Measurements from ENCODE around the gene PTGS1. TPM values are rescaled to one million over a fixed set of nuclear protein-coding genes. Genes with fewer than 3 reads are reported as not detected.

Gene PTGS1
- total and polyA plus RNA-seq, 9 of the 15 experiments (the other 6 are each of a cell fraction or from before 2014, with no cell fraction given), result 3.4 to 12.9 (median 5.3) TPM

- FAIRE-seq (no peak), ATAC-seq (no peak), DNase-seq (ENCODE audit: extremely low read depth in 1 of 4, low spot score in 3 of 4) (no peak)
- POLR2A ChIA-PET, result no interaction called here
- CTCF ChIA-PET (ENCODE audit: low intra/inter-chr PET ratio), result no interaction called here
- Histone ChIP-seq H3K27ac (ENCODE audit: extremely low read depth, low read depth, low read length) (no peak overlapping the region), H3K79me2 (ENCODE audit: control insufficient read depth, insufficient read depth, low read length) (no peaks in the 10 kb centered on the region), H3K9ac (ENCODE audit: insufficient read depth in 1 of 2, low read depth in 2 of 2, low read length in 2 of 2) (no peak overlapping the region), H3K9me3 (replicated peaks; ENCODE audit: control insufficient read depth, insufficient read depth, low read depth, low read length) (no peaks in the 10 kb centered on the region), H2AFZ (ENCODE audit: low read depth, low read length) (no peak overlapping the region), H4K20me1 (replicated peaks; ENCODE audit: control insufficient read depth, insufficient read depth, low read length) (0 out of 2 replicates have a peak, but pooled peaks cover 4% of the 10 kb centered on the region), H3K4me2 (ENCODE audit: insufficient read depth, low read length) (no peak overlapping the region), H3K4me3 (no peak overlapping the region), H3K36me3 (ENCODE audit: control insufficient read depth, insufficient read depth, low read length) (peaks cover 2% of the 10 kb centered on the region; the same call in 1 of the 3 replicates), H3K9me1 (ENCODE audit: control insufficient read depth, insufficient read depth, low read length) (no peaks in the 10 kb centered on the region), H3K27me3 (ENCODE audit: control insufficient read depth in 2 of 2, insufficient read depth in 2 of 2, low read length in 2 of 2) (peaks cover 0 to 11% of the 10 kb centered on the region in 2 experiments; a peak in 4 of 5 replicates), H3K4me1 (replicated peaks in 1 of 2; ENCODE audit: control insufficient read depth in 2 of 2, insufficient read depth in 2 of 2, low read length in 2 of 2) (peaks cover 21 to 26% of the 10 kb centered on the region in 2 experiments)
- TF ChIP-seq ETV1 (tag; conservative IDR thresholded peaks at IDR 0.05; ENCODE audit: low read depth) (no peak), WHSC1 (IDR thresholded peaks at IDR 0.05; ENCODE audit: low read length) (no peak), MEF2A (IDR thresholded peaks at IDR 0.05; ENCODE audit: control insufficient read depth, low read depth, low read length) (no peak; the same call in 1 of the 2 replicates), GTF3C2 (IDR thresholded peaks at IDR 0.05; ENCODE audit: borderline replicate concordance, extremely low read depth, insufficient read length) (no peak), TAF15 (IDR thresholded peaks at IDR 0.05; ENCODE audit: low read depth, low read length) (no peak), SRF (CRISPR knock-in tag; IDR thresholded peaks at IDR 0.05) (no peak), ZNF316 (IDR thresholded peaks at IDR 0.05) (no peak), C11orf30 (IDR thresholded peaks at IDR 0.05; ENCODE audit: low read depth) (no peak)
- intact Hi-C loops (cut with micrococcal nuclease) (no loop called here), in situ Hi-C loops (cut with MboI) (loop anchor here (25.0 kb wide), 1 partner anchor 648 kb away; no protein-coding TSS in a partner anchor)
- 61% methylated on average over 4 of the region's 4 CpGs for WGBS (ENCODE audit: insufficient coverage, low coverage, missing lambda C conversion rate)
- no TSS peak for BruUV-seq (replicated peaks)
Measured at GRCh38 chr9:122334916-122335315, 35.9 kb upstream of the PTGS1 start.
